ELF-1 (cell line): ENCODE results near the gene SGK2.
A peak's percentile ranks its signal among the peaks of the same experiment; 100 is the strongest.

Experiments used
- DNase-seq: peaks from one replicate; pipeline ENCODE4 v3.0.0-alpha.2; 2016; ENCODE audit warnings: low read depth, low spot score

Gene SGK2

GRCh38 chr20:43558412-43559146, at the start of gene SGK2:
SGK2 (plus strand) TSS chr20:43559027; CDS start chr20:43566496, 7,469 bp downstream.
- peak; percentile 27 for DNase-seq

GRCh38 chr20:43511879-43512278, 46.9 kb upstream of the SGK2 start:
- no peak for DNase-seq

GRCh38 chr20:43513372-43513930, 45.4 kb upstream of the SGK2 start:
- DNase-seq: no peak

GRCh38 chr20:43513931-43514647, 44.7 kb upstream of the SGK2 start:
- DNase-seq: peak; percentile 99

GRCh38 chr20:43514648-43514999, 44.2 kb upstream of the SGK2 start:
- DNase-seq: no peak

GRCh38 chr20:43515628-43516027, 43.2 kb upstream of the SGK2 start:
- no peak for DNase-seq

GRCh38 chr20:43516251-43516824, 42.5 kb upstream of the SGK2 start:
- no peak for DNase-seq

- no peak for DNase-seq
Measured at GRCh38 chr20:43520074-43520630, 38.7 kb upstream of the SGK2 start.

GRCh38 chr20:43525021-43525420, 33.8 kb upstream of the SGK2 start:
- DNase-seq: no peak

- no peak for DNase-seq
Measured at GRCh38 chr20:43528258-43528875, 30.5 kb upstream of the SGK2 start.

- no peak for DNase-seq
Measured at GRCh38 chr20:43529051-43529450, 29.8 kb upstream of the SGK2 start.

- DNase-seq: no peak
Measured at GRCh38 chr20:43529457-43530153, 29.2 kb upstream of the SGK2 start.

GRCh38 chr20:43530321-43531090, 28.3 kb upstream of the SGK2 start:
- no peak for DNase-seq

GRCh38 chr20:43531091-43531443, 27.8 kb upstream of the SGK2 start:
- DNase-seq: no peak

GRCh38 chr20:43532416-43533055, 26.3 kb upstream of the SGK2 start:
- peak; percentile 6 for DNase-seq

- DNase-seq: no peak
Measured at GRCh38 chr20:43533060-43533459, 25.8 kb upstream of the SGK2 start.

- no peak for DNase-seq
Measured at GRCh38 chr20:43534016-43534415, 24.8 kb upstream of the SGK2 start.

- DNase-seq: no peak
Measured at GRCh38 chr20:43534791-43535350, 24.0 kb upstream of the SGK2 start.

GRCh38 chr20:43535370-43536004, 23.3 kb upstream of the SGK2 start:
- DNase-seq: no peak
